ENCODE results near the gene ALDH1L2.
"Not testable (repeated sequence)": the region's sequence is repeated elsewhere in the genome, so short reads cannot be mapped to it uniquely, and the experiment has no call there.

Gene ALDH1L2

GRCh38 chr12:104977688-104978087 lies 106.6 kb downstream of the ALDH1L2 start:
- not testable (repeated sequence) for DNase-seq (ENCODE audit: low spot score)

- DNase-seq (ENCODE audit: low spot score): no peak
Measured at GRCh38 chr12:104976703-104977102, 107.6 kb downstream of the ALDH1L2 start.

- DNase-seq (ENCODE audit: low spot score): no peak
Measured at GRCh38 chr12:104975587-104976343, 108.5 kb downstream of the ALDH1L2 start.

- peak; percentile 50 for DNase-seq (ENCODE audit: low spot score)
Measured at GRCh38 chr12:104974626-104975290, 109.5 kb downstream of the ALDH1L2 start.

- DNase-seq (ENCODE audit: low spot score): no peak
Measured at GRCh38 chr12:104973250-104973649, 111.0 kb downstream of the ALDH1L2 start.

GRCh38 chr12:104971306-104971705 lies 113.0 kb downstream of the ALDH1L2 start:
- DNase-seq (ENCODE audit: low spot score): no peak

All from globus pallidus (tissue), 1 donor.